ENCODE data around the gene MAPK10.

DNA sequence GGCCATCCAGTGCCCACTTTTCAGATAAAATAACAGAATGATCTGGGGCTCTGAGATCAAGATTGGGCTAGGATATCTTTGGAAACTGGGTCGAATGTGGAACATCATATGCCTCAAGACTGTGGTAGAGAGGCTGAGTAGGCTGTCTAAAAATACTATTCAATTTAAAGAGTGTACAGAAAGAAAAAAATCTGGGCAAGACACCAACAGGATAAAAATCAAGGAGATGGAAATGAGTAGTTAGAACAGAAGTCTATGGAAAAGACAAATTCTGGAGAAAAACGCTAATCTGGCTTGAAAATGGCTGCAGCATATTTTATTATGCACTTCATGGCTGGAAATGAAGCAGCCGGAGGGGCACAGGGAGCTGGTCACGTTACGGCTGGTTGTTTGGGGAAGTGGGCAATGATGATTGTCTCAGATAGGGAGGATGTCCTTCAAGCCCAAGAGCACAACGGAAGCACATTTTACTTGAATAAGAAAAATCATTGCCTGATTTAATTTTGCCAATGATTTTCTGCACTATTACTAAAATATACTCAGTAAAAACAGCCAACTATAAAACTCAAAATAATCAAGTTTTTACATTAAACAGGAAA lies 27.1 kb upstream of the MAPK10 start:
- TF ChIP-seq, protein P1, sequence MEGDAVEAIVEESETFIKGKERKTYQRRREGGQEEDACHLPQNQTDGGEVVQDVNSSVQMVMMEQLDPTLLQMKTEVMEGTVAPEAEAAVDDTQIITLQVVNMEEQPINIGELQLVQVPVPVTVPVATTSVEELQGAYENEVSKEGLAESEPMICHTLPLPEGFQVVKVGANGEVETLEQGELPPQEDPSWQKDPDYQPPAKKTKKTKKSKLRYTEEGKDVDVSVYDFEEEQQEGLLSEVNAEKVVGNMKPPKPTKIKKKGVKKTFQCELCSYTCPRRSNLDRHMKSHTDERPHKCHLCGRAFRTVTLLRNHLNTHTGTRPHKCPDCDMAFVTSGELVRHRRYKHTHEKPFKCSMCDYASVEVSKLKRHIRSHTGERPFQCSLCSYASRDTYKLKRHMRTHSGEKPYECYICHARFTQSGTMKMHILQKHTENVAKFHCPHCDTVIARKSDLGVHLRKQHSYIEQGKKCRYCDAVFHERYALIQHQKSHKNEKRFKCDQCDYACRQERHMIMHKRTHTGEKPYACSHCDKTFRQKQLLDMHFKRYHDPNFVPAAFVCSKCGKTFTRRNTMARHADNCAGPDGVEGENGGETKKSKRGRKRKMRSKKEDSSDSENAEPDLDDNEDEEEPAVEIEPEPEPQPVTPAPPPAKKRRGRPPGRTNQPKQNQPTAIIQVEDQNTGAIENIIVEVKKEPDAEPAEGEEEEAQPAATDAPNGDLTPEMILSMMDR (conservative IDR thresholded peaks at IDR 0.05; ENCODE audit: low read depth in 2 of 2) = no peak
- no peak for TF ChIP-seq EZH2phosphoT487 (IDR thresholded peaks at IDR 0.05; ENCODE audit: unreplicated experiment)
- TF ChIP-seq POLR2AphosphoS5 (IDR thresholded peaks at IDR 0.05; ENCODE audit: low read depth) = no peak
- TF ChIP-seq EZH2 (IDR thresholded peaks at IDR 0.05; ENCODE audit: low read depth, unreplicated experiment) = no peak
- TF ChIP-seq STAT1 (IDR thresholded peaks at IDR 0.05; ENCODE audit: unreplicated experiment) = no peak
- TF ChIP-seq, protein P2, sequence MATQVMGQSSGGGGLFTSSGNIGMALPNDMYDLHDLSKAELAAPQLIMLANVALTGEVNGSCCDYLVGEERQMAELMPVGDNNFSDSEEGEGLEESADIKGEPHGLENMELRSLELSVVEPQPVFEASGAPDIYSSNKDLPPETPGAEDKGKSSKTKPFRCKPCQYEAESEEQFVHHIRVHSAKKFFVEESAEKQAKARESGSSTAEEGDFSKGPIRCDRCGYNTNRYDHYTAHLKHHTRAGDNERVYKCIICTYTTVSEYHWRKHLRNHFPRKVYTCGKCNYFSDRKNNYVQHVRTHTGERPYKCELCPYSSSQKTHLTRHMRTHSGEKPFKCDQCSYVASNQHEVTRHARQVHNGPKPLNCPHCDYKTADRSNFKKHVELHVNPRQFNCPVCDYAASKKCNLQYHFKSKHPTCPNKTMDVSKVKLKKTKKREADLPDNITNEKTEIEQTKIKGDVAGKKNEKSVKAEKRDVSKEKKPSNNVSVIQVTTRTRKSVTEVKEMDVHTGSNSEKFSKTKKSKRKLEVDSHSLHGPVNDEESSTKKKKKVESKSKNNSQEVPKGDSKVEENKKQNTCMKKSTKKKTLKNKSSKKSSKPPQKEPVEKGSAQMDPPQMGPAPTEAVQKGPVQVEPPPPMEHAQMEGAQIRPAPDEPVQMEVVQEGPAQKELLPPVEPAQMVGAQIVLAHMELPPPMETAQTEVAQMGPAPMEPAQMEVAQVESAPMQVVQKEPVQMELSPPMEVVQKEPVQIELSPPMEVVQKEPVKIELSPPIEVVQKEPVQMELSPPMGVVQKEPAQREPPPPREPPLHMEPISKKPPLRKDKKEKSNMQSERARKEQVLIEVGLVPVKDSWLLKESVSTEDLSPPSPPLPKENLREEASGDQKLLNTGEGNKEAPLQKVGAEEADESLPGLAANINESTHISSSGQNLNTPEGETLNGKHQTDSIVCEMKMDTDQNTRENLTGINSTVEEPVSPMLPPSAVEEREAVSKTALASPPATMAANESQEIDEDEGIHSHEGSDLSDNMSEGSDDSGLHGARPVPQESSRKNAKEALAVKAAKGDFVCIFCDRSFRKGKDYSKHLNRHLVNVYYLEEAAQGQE (IDR thresholded peaks at IDR 0.05; ENCODE audit: unreplicated experiment) = no peak
- TF ChIP-seq CREB1 (CRISPR knock-in tag; IDR thresholded peaks at IDR 0.05; ENCODE audit: low read depth) = no peak
- TF ChIP-seq ZNF114 (CRISPR knock-in tag; IDR thresholded peaks at IDR 0.05) = no peak
- no peak for TF ChIP-seq JUNB (IDR thresholded peaks at IDR 0.05; ENCODE audit: unreplicated experiment)

Data from GM23338 (cell line).